ENCODE results near the gene SLC25A23. TPM values are rescaled to one million over a fixed set of nuclear protein-coding genes. Genes with fewer than 3 reads are reported as not detected.

SLC25A23 gene
- polyA plus RNA-seq, 1 donor: 27.9 TPM

DNA sequence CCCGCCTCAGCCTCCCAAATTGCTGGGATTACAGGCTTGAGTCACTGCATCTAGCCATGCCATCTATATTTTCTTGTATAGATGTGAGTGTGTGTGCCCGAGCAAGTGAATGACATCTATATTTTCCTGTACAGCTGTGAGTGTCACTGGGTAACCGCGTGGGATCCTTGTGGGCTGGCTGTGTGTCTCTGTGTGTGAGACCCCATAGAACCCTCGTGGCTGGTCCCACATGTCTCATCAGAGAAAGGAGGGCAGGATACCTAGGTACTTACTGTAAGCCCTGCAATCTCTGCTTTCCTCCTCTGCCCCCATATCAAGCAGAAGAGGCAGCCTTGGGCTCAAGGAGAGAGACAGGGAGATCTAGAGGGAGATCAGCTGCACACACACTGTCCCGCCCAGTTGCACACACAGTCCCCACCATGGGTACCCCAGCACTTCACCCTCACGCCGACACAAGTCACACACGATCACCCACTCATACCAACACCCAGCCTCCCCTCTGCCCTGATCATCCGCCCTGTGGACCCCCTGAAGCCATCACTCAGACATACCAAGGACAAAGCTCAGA lies 21.3 kb upstream of the SLC25A23 start:
- no CpG with 5 or more reads among the region's 10 CpGs for WGBS (ENCODE audit: insufficient coverage, low lambda C conversion rate)
- peaks cover 8% of the 10 kb centered on the region for H3K27me3 ChIP-seq (ENCODE audit: control insufficient read depth, insufficient read depth, low read length)
- peak overlapping the region; percentile 4 for H3K4me3 ChIP-seq (ENCODE audit: low read length)
- no peak overlapping the region for H3K27ac ChIP-seq (ENCODE audit: low read length)
- H3K9me3 ChIP-seq (ENCODE audit: control insufficient read depth, low read depth, low read length): no peaks in the 10 kb centered on the region
- no peaks in the 10 kb centered on the region for H3K36me3 ChIP-seq (ENCODE audit: control insufficient read depth, insufficient read depth, low read length)
- DNase-seq: no peak
- peaks cover 10% of the 10 kb centered on the region for H3K4me1 ChIP-seq (ENCODE audit: control insufficient read depth, insufficient read depth, low read length)

DNA sequence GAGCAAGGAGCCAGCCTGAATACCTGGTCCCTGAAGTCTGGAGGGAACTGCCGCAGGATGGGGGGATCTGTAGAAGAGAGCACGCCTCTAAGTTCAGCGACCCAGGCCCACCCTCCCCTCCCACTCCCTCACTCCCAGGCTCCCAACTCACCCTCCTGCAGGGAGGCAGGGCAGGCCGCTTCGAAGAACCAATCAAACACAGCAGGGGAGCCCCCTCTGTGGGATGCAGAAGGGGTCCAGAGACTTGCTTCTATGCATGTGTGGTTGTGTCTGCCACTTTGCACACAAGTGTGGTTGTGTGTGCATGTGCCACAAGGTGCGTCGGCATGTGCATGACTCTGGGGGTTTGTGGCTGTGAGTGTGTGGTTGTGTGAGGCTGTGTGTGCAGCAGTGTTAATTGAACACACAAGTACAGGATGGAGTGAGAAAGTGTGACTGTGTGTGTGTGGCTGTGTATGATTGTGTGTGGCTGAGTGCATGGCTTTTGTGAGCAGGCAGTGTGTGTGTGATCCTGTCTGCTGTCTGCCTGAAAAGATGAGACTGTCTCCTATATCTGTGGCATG lies 20.3 kb upstream of the SLC25A23 start:
- H3K9me3 ChIP-seq (ENCODE audit: control insufficient read depth, low read depth, low read length): no peaks in the 10 kb centered on the region
- peaks cover 15% of the 10 kb centered on the region for H3K27me3 ChIP-seq (ENCODE audit: control insufficient read depth, insufficient read depth, low read length)
- H3K36me3 ChIP-seq (ENCODE audit: control insufficient read depth, insufficient read depth, low read length): no peaks in the 10 kb centered on the region
- no peak overlapping the region for H3K27ac ChIP-seq (ENCODE audit: low read length)
- H3K4me1 ChIP-seq (ENCODE audit: control insufficient read depth, insufficient read depth, low read length): peaks cover 16% of the 10 kb centered on the region
- no CpG with 5 or more reads among the region's 7 CpGs for WGBS (ENCODE audit: insufficient coverage, low lambda C conversion rate)
- DNase-seq: no peak
- H3K4me3 ChIP-seq (ENCODE audit: low read length): no peak overlapping the region

DNA sequence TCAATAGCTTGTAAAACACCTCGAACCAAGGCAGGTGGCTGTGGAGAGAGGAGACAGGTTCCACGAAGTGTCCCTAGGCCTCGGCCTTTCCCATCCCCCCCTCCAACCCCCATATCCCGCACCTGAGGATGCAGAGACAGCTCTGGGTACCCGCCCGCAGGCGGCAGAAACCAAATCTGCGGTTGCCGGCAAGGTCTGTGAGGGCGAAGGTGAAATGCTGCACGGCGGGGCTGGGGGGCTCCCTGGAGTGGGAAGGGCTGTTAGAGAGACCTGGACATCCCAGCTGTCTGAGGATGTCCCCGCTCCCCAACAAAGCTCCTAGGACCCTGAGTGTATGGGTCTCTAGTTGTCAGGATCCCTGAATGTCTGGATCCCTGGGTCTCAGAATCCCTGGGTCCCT lies 19.2 kb upstream of the SLC25A23 start:
- WGBS (ENCODE audit: insufficient coverage, low lambda C conversion rate): no CpG with 5 or more reads among the region's 13 CpGs
- no peak overlapping the region for H3K4me3 ChIP-seq (ENCODE audit: low read length)
- DNase-seq: no peak
- no peaks in the 10 kb centered on the region for H3K36me3 ChIP-seq (ENCODE audit: control insufficient read depth, insufficient read depth, low read length)
- H3K9me3 ChIP-seq (ENCODE audit: control insufficient read depth, low read depth, low read length): no peaks in the 10 kb centered on the region
- H3K27me3 ChIP-seq (ENCODE audit: control insufficient read depth, insufficient read depth, low read length): peaks cover 15% of the 10 kb centered on the region
- H3K4me1 ChIP-seq (ENCODE audit: control insufficient read depth, insufficient read depth, low read length): peaks cover 23% of the 10 kb centered on the region
- H3K27ac ChIP-seq (ENCODE audit: low read length): no peak overlapping the region

DNA sequence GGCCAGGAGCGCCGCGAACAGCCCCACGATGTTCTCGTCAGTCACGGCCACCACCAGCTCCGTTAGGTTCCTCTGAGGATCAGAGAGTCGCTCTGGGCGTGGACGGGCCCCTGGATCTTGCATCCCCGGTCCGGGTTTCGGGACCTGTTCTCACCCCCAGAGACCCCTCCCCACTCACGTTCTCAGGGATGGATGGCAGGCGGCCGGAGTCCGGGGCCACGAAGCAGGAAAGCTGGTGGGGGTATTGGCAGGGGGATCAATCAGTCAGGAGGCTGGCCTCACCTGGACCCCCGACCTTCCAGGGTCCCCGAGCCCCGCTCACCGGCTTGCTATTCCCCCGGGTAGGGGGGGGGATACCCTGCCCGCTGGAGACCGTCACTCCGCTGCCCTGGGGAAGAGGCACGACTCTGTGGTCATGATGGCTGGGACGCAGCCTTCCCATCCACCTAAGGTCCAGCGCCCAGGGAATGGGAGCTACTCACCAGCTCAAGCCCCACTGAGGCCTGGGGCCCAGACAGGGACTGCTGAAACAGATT lies 17.4 kb upstream of the SLC25A23 start:
- Histone ChIP-seq H3K4me1 (ENCODE audit: control insufficient read depth, insufficient read depth, low read length) (peaks cover 25% of the 10 kb centered on the region), H3K36me3 (ENCODE audit: control insufficient read depth, insufficient read depth, low read length) (no peaks in the 10 kb centered on the region), H3K4me3 (ENCODE audit: low read length) (peak overlapping the region; percentile 38), H3K27ac (ENCODE audit: low read length) (peak overlapping the region; percentile 56), H3K27me3 (ENCODE audit: control insufficient read depth, insufficient read depth, low read length) (peaks cover 15% of the 10 kb centered on the region), H3K9me3 (ENCODE audit: control insufficient read depth, low read depth, low read length) (no peaks in the 10 kb centered on the region)
- no peak for DNase-seq
- WGBS (ENCODE audit: insufficient coverage, low lambda C conversion rate): 0% methylated on average over 1 of the region's 29 CpGs

DNA sequence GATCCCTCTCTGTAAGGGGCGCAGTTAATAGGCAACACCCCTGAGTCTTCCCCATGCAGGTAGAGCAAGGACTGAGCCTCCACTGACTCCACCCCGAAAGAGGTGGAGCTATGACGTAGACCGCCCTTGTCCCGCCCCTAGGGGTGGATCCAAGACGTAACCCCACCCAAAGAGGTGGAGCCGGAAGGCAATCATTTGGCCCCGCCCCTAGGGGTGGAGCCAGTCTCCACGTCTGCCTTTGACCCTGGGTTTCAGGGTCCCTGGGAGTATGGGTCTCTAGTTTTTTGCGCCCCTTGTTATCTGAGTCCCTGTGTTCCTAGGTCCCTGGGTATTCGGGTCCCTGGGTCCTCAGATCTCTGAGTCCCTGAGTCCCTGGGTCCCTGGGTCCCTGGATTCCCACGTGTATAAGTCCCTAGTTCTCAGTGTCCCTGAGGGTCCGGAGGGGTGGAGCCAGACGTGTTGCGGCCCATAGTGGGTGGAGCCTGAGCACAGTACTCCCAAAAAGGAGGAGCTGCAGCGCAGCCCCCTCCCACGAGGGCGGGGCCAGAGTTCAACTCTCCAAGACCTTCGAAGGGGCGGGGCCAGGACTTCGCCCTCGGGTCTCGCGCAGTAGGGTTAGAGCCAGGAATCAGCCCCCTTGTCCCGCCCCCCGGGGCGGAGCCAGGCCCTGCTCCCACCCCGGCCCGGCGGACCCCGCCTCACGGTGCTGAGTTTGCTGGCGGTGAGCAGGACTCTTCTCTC lies 16.7 kb upstream of the SLC25A23 start:
- WGBS (ENCODE audit: insufficient coverage, low lambda C conversion rate): no CpG with 5 or more reads among the region's 33 CpGs
- Histone ChIP-seq H3K4me3 (ENCODE audit: low read length) (peak overlapping the region; percentile 39), H3K27ac (ENCODE audit: low read length) (peak overlapping the region; percentile 56), H3K4me1 (ENCODE audit: control insufficient read depth, insufficient read depth, low read length) (peaks cover 25% of the 10 kb centered on the region), H3K27me3 (ENCODE audit: control insufficient read depth, insufficient read depth, low read length) (peaks cover 15% of the 10 kb centered on the region), H3K36me3 (ENCODE audit: control insufficient read depth, insufficient read depth, low read length) (no peaks in the 10 kb centered on the region), H3K9me3 (ENCODE audit: control insufficient read depth, low read depth, low read length) (no peaks in the 10 kb centered on the region)
- peak; percentile 95 to 96 for DNase-seq

DNA sequence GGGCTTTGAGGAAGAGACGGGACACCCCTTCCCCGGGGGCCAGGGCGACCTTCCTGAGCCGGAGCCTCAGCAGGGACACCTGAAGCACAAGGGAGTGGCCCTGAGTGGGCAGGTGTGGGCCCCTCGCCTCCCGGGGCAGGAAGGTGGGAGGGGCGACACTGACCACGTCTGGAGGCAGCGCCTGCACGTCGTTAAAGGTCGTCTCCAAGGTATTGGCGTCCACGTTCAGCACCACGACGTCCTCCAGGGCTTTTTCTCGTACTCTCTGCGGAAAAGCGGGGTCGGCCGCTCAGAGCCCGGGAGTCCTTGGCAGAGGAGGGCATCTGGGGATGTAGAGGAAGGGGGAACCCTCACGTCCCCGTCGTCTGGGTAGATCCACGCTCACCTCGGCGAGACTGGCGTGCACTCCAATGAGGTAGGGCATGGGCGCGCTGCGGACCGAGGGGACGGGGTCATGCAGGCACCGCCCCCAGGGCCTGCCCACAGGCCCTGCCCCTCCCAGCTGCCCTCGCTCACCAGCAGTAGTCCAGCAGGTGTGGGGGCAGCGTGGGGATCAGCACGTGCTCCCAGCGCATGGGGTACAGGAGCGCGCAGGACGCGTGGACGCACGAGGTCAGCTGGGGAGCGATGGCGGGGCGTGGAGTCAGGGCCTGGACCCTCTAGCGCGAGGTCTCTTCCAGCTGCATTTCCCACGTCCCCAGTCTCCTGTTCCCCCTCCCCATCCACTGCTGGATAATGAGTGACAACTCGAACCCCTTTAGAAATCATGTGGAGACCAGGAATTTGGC lies 15.9 kb upstream of the SLC25A23 start:
- H3K9me3 ChIP-seq (ENCODE audit: control insufficient read depth, low read depth, low read length): no peaks in the 10 kb centered on the region
- H3K4me1 ChIP-seq (ENCODE audit: control insufficient read depth, insufficient read depth, low read length): peaks cover 25% of the 10 kb centered on the region
- peak overlapping the region; percentile 39 for H3K4me3 ChIP-seq (ENCODE audit: low read length)
- DNase-seq: peak; percentile 53 to 61
- H3K27me3 ChIP-seq (ENCODE audit: control insufficient read depth, insufficient read depth, low read length): peaks cover 15% of the 10 kb centered on the region
- WGBS (ENCODE audit: insufficient coverage, low lambda C conversion rate): no CpG with 5 or more reads among the region's 52 CpGs
- no peaks in the 10 kb centered on the region for H3K36me3 ChIP-seq (ENCODE audit: control insufficient read depth, insufficient read depth, low read length)
- H3K27ac ChIP-seq (ENCODE audit: low read length): no peak overlapping the region

DNA sequence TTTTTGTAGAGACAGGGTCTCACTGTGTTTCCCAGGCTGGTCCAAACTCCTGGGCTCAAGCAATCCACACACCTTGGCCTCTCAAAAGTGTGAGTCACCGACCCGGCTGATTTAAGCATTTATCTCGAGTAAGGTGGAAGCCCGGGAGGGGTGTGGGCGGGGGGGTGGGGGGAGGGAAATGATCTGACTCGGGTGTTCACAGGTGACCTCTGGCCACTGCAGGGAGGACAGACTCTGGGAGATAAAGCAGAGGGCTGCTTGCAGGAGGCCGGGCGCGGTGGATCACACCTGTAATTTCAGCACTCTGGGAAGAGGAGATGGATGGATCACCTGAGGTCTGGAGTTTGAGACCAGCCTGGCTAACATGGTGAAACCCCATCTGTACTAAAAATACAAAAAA lies 14.1 kb upstream of the SLC25A23 start:
- Histone ChIP-seq H3K27me3 (ENCODE audit: control insufficient read depth, insufficient read depth, low read length) (peaks cover 15% of the 10 kb centered on the region), H3K4me1 (ENCODE audit: control insufficient read depth, insufficient read depth, low read length) (peaks cover 25% of the 10 kb centered on the region), H3K36me3 (ENCODE audit: control insufficient read depth, insufficient read depth, low read length) (no peaks in the 10 kb centered on the region), H3K27ac (ENCODE audit: low read length) (no peak overlapping the region), H3K4me3 (ENCODE audit: low read length) (no peak overlapping the region), H3K9me3 (ENCODE audit: control insufficient read depth, low read depth, low read length) (no peaks in the 10 kb centered on the region)
- WGBS (ENCODE audit: insufficient coverage, low lambda C conversion rate): no CpG with 5 or more reads among the region's 9 CpGs
- DNase-seq: peak; percentile 54 to 73

DNA sequence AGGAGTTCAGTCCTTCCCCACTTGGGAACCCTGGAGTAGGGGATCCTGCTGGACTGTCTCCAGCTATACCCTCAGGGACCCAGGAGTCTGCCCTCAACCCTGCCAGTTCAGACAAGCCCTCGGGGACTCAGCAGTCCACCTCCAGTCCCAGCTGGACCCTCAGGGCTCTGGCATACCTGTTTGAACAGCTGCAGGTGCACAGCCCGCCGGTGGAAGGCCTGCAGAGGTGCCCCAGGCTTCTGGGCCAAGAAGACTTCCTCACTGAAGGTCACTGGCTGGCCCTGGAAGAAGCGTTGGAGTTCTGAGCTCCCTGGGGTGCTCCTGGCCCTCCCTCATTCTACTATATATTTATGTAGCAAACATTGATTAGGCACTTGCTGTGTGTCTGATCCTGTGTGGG lies 13.1 kb upstream of the SLC25A23 start:
- no peak overlapping the region for H3K27ac ChIP-seq (ENCODE audit: low read length)
- H3K27me3 ChIP-seq (ENCODE audit: control insufficient read depth, insufficient read depth, low read length): peaks cover 15% of the 10 kb centered on the region
- H3K4me1 ChIP-seq (ENCODE audit: control insufficient read depth, insufficient read depth, low read length): peaks cover 25% of the 10 kb centered on the region
- H3K36me3 ChIP-seq (ENCODE audit: control insufficient read depth, insufficient read depth, low read length): peaks cover 6% of the 10 kb centered on the region
- WGBS (ENCODE audit: insufficient coverage, low lambda C conversion rate): no CpG with 5 or more reads among the region's 4 CpGs
- DNase-seq: no peak
- no peaks in the 10 kb centered on the region for H3K9me3 ChIP-seq (ENCODE audit: control insufficient read depth, low read depth, low read length)
- no peak overlapping the region for H3K4me3 ChIP-seq (ENCODE audit: low read length)

DNA sequence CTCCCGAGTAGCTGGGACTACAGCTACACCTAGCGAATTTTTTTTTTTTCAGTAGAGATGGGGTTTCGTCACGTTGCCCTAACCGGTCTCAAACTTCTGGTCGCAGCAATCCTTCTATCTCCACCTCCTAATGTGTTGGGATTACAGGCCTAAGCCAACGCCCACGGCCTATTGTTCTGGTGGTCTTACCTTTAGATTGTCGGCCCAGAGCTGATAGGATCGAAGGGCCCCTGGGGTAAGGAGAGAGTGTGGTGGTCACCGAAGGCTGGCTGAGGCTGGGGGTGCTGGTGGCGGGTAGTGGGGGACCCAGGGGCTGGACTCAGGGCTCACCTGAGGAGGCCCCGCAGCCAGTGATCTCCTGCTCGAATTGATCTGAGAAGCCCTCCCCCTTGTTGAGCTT lies 11.5 kb upstream of the SLC25A23 start:
- H3K36me3 ChIP-seq (ENCODE audit: control insufficient read depth, insufficient read depth, low read length): peaks cover 18% of the 10 kb centered on the region
- no CpG with 5 or more reads among the region's 14 CpGs for WGBS (ENCODE audit: insufficient coverage, low lambda C conversion rate)
- no peaks in the 10 kb centered on the region for H3K9me3 ChIP-seq (ENCODE audit: control insufficient read depth, low read depth, low read length)
- DNase-seq: no peak
- H3K4me1 ChIP-seq (ENCODE audit: control insufficient read depth, insufficient read depth, low read length): peaks cover 15% of the 10 kb centered on the region
- no peak overlapping the region for H3K27ac ChIP-seq (ENCODE audit: low read length)
- no peak overlapping the region for H3K4me3 ChIP-seq (ENCODE audit: low read length)
- peaks cover 6% of the 10 kb centered on the region for H3K27me3 ChIP-seq (ENCODE audit: control insufficient read depth, insufficient read depth, low read length)

DNA sequence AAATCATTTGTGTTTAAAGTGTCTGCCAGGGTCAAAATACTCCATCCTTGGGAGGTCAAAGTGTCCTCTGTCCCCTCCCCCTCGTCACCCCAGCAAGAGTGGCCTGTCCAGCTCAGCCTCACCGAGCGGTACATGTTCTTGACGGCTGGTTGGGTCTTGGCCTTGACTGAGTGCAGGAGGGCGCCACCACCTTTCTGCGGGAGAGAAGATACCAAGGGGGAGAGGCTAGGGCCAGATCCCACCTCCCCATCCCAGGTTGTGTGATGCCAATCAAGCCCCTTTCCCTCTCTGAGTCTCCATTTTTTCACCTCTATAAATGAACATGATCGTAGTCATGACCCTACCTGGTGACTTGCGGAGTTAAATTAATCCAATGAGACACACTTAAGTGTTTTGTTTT lies 10.6 kb upstream of the SLC25A23 start:
- H3K4me1 ChIP-seq (ENCODE audit: control insufficient read depth, insufficient read depth, low read length): peaks cover 18% of the 10 kb centered on the region
- no peak overlapping the region for H3K27ac ChIP-seq (ENCODE audit: low read length)
- H3K4me3 ChIP-seq (ENCODE audit: low read length): no peak overlapping the region
- no peaks in the 10 kb centered on the region for H3K9me3 ChIP-seq (ENCODE audit: control insufficient read depth, low read depth, low read length)
- 100% methylated on average over 2 of the region's 8 CpGs for WGBS (ENCODE audit: insufficient coverage, low lambda C conversion rate)
- no peaks in the 10 kb centered on the region for H3K27me3 ChIP-seq (ENCODE audit: control insufficient read depth, insufficient read depth, low read length)
- DNase-seq: no peak
- peaks cover 18% of the 10 kb centered on the region for H3K36me3 ChIP-seq (ENCODE audit: control insufficient read depth, insufficient read depth, low read length)

Data from large intestine (tissue), 3 donors.